ENCODE results near the gene HELZ2.
A peak's percentile ranks its signal among the peaks of the same experiment; 100 is the strongest.
"Not testable (repeated sequence)": the region's sequence is repeated elsewhere in the genome, so short reads cannot be mapped to it uniquely, and the experiment has no call there.

HELZ2 gene

DNA sequence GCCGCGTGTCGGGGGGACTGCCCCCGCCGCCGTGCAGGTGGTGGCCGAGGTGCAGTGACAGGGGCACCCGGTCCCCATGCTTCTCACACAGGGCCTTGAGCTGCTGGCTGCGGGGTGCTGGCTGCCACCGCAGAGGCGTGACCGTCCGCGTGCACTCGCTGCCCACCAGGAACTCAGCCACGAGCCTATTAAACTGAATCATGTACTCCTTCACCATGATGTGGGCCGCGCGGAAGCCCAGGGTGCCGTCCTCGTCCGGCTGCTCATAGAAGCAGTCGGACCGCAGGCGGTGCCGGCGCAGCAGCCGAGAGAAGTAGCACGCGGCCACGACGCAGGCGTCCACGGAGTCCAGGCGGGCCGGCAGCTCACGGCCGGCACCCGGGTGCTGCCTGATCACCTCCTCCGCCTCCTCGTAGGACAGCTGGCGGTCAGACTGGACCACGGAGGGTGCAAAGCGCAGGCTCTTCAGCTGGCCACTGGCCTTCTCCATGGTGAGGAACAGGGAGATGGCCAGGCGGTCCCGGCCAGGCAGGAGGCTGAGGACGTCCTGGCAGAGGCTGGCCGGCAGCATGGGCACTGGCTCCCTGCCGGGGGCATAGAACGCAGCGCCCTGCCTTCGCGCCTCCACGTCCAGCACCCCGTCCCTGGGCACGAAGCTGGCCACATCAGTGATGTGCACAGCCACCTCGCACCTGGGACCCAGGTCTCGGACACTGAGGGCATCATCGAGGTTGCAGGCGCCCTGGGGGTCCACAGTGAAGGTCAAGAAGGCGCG, 9.8 kb downstream of the HELZ2 start:
- no peak for DNase-seq

DNA sequence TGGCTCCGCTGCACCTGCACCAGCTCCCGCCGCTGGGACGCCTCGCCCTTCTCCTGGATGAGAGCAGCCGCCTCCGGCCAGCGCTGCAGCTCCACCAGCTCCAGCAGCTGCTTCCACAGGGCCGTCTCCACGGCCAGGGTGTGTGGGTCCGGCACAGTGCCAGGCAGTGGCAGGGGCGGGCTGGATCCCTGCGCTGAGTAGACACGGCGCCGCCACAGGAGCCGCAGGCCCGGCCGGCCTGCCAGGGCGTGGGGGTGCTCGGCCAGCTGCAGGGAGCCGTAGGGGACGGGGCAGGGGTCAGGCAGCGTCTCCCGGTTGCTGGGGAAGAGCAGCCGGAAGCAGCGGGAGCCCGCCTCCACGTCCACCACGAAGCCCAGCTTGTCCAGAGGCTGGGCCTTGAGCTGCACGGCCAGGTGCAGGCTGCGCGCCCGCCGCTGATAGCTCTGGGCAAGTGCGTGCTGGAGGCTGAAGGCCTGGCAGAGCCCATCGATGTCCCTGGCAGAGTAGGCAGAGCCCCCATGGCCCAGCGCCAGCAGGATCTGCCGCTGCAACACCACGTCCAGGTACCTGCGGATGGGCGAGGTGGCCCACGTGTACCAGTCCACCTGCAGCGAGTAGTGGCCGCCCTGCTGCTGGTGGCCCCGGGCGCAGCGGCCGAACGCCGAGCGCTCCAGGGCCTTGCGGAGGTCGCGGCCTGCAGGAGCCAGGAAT, 10.7 kb downstream of the HELZ2 start:
- no peak for DNase-seq

DNA sequence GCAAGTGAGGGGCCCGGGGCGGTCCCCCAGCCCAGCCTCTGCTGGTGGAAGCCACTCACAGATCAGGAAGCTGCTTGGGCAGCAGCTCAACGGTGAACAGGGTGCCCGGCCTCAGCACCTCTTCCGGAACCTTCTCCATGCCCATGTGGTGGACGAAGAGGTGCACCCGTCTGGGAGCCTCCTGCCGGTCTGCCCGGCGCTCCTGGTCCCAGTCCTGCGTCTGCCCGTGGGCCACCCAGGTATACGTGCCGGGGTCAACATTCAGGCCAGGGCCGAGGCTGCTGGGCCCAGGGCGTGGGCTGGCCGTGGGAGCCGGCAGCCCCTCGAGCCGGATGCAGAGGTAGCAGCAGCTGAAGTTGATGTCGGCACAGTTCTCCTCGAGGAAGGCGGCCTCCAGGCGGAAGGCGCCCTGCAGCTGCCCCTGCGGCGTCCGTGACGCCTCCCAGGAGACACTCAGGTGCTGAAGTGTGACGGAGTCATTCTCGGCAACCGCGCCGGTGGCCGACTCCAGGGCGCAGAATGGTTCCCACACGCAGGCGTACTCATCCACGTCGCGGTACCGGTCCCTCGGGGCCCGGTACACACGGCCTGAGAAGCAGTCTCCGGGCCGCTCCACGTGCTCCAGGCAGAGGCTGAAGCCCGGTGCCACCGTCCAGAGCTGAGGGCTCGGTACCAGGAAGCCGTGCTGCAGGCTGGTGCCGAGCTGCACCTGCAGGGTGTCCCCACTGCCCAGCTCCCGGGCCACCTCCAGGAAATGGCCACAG, 11.4 kb downstream of the HELZ2 start:
- no peak for DNase-seq

- DNase-seq: no peak
Observed at GRCh38 chr20:63561624-63562396, 12.2 kb downstream of the HELZ2 start.

DNA sequence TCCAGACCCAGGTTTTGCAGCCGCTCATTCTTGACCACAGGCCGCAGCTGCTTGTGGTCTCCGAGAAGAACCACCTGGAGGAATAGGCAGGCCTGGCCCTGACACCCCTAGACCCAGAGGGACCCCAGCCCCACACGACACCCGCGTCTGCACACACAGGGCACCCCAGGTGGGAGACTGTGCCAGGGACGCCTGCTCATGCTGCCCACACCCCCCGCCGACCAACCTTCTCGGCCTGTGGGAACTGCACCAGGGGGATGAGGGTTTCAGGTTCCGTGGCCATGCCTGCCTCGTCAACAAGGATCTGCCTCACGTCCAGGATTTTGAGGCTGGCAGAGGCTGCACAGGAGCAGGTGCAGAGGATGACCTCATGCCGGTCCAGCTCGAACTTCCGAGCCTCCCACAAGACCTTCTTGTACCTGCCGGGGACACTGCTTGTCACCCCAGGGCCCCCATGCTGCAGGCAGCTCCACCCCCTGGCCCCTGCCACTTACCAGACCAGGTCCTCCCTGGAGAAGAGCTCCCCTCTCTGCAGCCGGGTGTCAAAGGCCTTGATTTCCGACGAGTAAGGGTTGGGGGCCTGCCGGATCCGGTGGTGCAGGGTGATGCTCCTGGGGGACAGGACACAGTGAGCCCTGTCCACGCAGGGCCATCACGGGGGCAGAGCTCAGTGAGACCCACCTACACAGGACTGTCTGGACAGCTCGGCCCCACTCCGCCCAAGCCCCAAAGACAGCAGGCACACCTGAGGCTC, 13.0 kb downstream of the HELZ2 start:
- no peak for DNase-seq

GRCh38 chr20:63560333-63560805, 13.7 kb downstream of the HELZ2 start:
- DNase-seq: no peak

GRCh38 chr20:63559485-63560332, 14.3 kb downstream of the HELZ2 start:
- DNase-seq: not testable (repeated sequence)

DNA sequence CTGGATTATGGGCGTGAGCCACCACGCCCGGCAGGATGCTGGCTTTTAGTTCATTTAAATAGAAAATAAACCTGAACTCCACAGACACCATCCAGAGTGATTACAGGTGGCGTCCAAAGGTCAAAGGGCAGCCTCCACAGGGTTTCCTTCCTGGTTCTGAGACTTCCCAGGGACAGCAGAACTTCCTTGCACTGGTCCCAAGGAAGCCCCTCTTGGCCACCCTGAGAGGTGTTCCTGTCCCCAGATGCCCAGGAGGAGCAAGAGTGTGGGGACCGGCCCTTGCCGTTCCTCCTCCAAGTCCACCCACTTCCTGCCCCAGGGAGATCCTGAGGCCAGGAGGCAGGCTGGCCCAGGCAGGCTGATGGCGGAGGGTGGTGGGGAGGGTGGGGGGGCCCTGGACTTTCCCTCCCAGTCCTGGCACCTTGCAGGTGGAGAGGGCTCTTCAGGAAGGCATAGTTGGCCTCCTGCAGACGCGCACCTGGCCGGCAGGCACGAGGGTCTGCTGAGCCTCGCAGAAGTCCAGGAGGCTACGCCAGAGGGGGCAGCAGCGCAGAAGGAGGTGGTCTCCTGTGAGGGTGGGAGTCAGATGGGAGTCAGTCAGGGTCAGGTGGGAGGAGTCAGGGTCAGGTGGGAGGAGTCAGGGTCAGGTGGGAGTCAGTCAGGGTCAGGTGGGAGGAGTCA, 15.1 kb downstream of the HELZ2 start:
- DNase-seq: no peak

DNA sequence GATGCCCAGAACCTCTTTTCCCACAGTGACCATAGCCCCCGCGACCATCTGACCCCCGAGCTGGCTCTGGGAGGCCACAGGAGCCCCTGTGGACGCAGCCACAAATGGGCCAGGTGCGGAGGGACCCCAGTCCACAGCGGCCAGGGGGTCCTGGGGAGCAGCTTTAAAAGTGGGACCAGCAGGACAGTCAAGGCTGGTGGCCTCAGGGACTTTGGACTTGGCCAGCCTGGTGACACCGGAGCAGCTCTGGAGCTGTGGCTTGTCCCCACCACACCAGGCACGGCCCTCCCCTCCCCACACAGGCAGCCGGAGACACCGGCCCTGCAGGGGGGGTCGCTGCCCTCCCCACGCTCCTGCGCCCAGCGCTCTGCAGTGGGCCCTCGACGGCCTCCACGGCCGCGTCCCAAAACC, 16.6 kb downstream of the HELZ2 start:
- DNase-seq: no peak

- peak; percentile 67 for DNase-seq
Observed at GRCh38 chr20:63556873-63557478, 17.1 kb downstream of the HELZ2 start.

GRCh38 chr20:63555661-63556381, 18.2 kb downstream of the HELZ2 start:
- no peak for DNase-seq

GRCh38 chr20:63554361-63555278, 19.4 kb downstream of the HELZ2 start:
- no peak for DNase-seq

- peak; percentile 55 for DNase-seq
Observed at GRCh38 chr20:63553933-63554290, 20.1 kb downstream of the HELZ2 start, which contains the start of gene FNDC11. Gene FNDC11 (plus strand): TSS chr20:63554159. CDS start chr20:63555664, 1,505 bp downstream.

- peak; percentile 90 for DNase-seq
Observed at GRCh38 chr20:63553251-63553932, 20.6 kb downstream of the HELZ2 start.

- DNase-seq: no peak
Observed at GRCh38 chr20:63552481-63553249, 21.4 kb downstream of the HELZ2 start.

GRCh38 chr20:63551068-63551467, 23.0 kb downstream of the HELZ2 start:
- no peak for DNase-seq
